K562 treated with DMSO at 1 percent for 24 hours (cell line): ENCODE measurements around the gene MKRN2OS. TPM values are rescaled to one million over a fixed set of nuclear protein-coding genes. Genes with fewer than 3 reads are reported as not detected.

Experiments used
- total RNA-seq: library from RNA; unstranded; fragments of 300-600 nt; gene quantifications from 2 replicates; pipeline ENCODE4 v1.2.3, GENCODE V29; 2022; ENCODE audit warnings: low read depth; ENCODE audit not compliant: insufficient read depth

MKRN2OS gene
- total RNA-seq: not detected in 2 replicates

GRCh38 chr3:12545473-12545791 is at the start of gene MKRN2OS:
TSS of gene MKRN2OS (minus strand) at chr3:12545499. CDS start at chr3:12545464, 35 bp downstream.

GRCh38 chr3:12556690-12557472 is 11.6 kb upstream of the MKRN2OS start, which contains the start of gene MKRN2:
TSS of gene MKRN2 (plus strand) at chr3:12557087. CDS start at chr3:12557151, 64 bp downstream.

Other genes with a start within 250 kb of the MKRN2OS start
- gene TSEN2, start 61.0 kb downstream of the MKRN2OS start, total RNA-seq: 7.5 and 10.2 TPM in 2 replicates
- gene MKRN2, start 11.6 kb upstream of the MKRN2OS start, total RNA-seq: 32.8 and 34.0 TPM in 2 replicates
- gene RAF1, start 118.6 kb upstream of the MKRN2OS start, total RNA-seq: 73.7 and 77.4 TPM in 2 replicates
- 1.5 TPM in 1 of 2 replicates, not detected in the other for gene TMEM40, start 213.8 kb upstream of the MKRN2OS start, total RNA-seq